ENCODE data around the gene FGD3.
A peak's percentile ranks its signal among the peaks of the same experiment; 100 is the strongest.

FGD3 gene

GRCh38 chr9:93057703-93058354, 110.5 kb downstream of the FGD3 start:
- DNase-seq = no peak

- DNase-seq = no peak
Observed at GRCh38 chr9:93058355-93059010, 111.2 kb downstream of the FGD3 start, which contains the start of gene SUSD3. Gene SUSD3, plus strand, starts transcription at chr9:93058701. Its CDS starts 42 bp downstream, at chr9:93058743.

GRCh38 chr9:93059011-93059714, 111.8 kb downstream of the FGD3 start:
- DNase-seq = no peak

- no peak for DNase-seq
Observed at GRCh38 chr9:93059715-93060578, 112.6 kb downstream of the FGD3 start.

- DNase-seq = no peak
Observed at GRCh38 chr9:93060746-93061259, 113.5 kb downstream of the FGD3 start.

- no peak for DNase-seq
Observed at GRCh38 chr9:93061260-93061751, 114.0 kb downstream of the FGD3 start.

- peak; percentile 90 to 98 for DNase-seq
Observed at GRCh38 chr9:93061791-93062763, 114.8 kb downstream of the FGD3 start.

GRCh38 chr9:93064392-93065134, 117.2 kb downstream of the FGD3 start:
- peak; percentile 70 to 88 for DNase-seq

- no peak for DNase-seq
Observed at GRCh38 chr9:93065135-93065720, 117.9 kb downstream of the FGD3 start.

GRCh38 chr9:93066978-93067603, 119.8 kb downstream of the FGD3 start:
- no peak for DNase-seq

GRCh38 chr9:93068956-93069355, 121.6 kb downstream of the FGD3 start:
- DNase-seq = no peak

- peak; percentile 26 to 41 for DNase-seq
Observed at GRCh38 chr9:93071464-93071863, 124.1 kb downstream of the FGD3 start.

GRCh38 chr9:93072383-93072795, 125.1 kb downstream of the FGD3 start:
- peak in 1 of 2 experiments; percentile 56 for DNase-seq

GRCh38 chr9:93076101-93076791, 128.9 kb downstream of the FGD3 start:
- no peak for DNase-seq

- DNase-seq = no peak
Observed at GRCh38 chr9:93076792-93077128, 129.4 kb downstream of the FGD3 start.

- DNase-seq = no peak
Observed at GRCh38 chr9:93077367-93077766, 130.0 kb downstream of the FGD3 start.

- no peak for DNase-seq
Observed at GRCh38 chr9:93077811-93078210, 130.5 kb downstream of the FGD3 start.

- DNase-seq = no peak
Observed at GRCh38 chr9:93079371-93079770, 132.0 kb downstream of the FGD3 start.

GRCh38 chr9:93080406-93080805, 133.1 kb downstream of the FGD3 start:
- DNase-seq = no peak

Measured in NCI-H524 (cell line).